Mucosa of descending colon (tissue), 3 donors: Measurements from ENCODE around the gene TMPRSS5. TPM values are rescaled to one million over a fixed set of nuclear protein-coding genes. Genes with fewer than 3 reads are reported as not detected.

Experiments used
- ATAC-seq: fragments of 200-7000 bp; cut with Tn5 transposase; one replicate; pipeline ENCODE4 v1.9.1; 2020; ENCODE audit warnings: mild to moderate bottlenecking, moderate library complexity
- DNase-seq, 3 donors: peaks; one replicate each; pipeline ENCODE4 v3.0.0-alpha.2; 2020
- H3K36me3 ChIP-seq: fragments of 200-600 bp; one replicate; pipeline ENCODE4 v1.8.0; 2021; ENCODE audit warnings: low read depth, mild to moderate bottlenecking
- H3K4me1 ChIP-seq: fragments of 200-600 bp; one replicate; pipeline ENCODE4 v1.8.0; 2021; ENCODE audit warnings: low read depth, mild to moderate bottlenecking
- H3K4me3 ChIP-seq: fragments of 200-600 bp; one replicate; pipeline ENCODE4 v1.8.0; 2021; ENCODE audit warnings: mild to moderate bottlenecking
- H3K9me3 ChIP-seq: fragments of 200-600 bp; one replicate; pipeline ENCODE4 v1.8.0; 2021; ENCODE audit warnings: mild to moderate bottlenecking
- CTCF ChIP-seq: fragments of 200-600 bp; IDR thresholded peaks from one replicate; pipeline ENCODE4 v1.8.0; 2022; ENCODE audit warnings: antibody characterized with exemption, mild to moderate bottlenecking
- intact Hi-C, 2 donors: fragments of 100-400 bp; cut with DNase I in 1 of 2; cut with micrococcal nuclease in 1 of 2; formaldehyde crosslinking; loops; one replicate each; pipeline versions ENCODE4 v1.11.0 to v1.11.1; 2022; cut with DNase I, micrococcal nuclease
- total RNA-seq, 3 donors: library from RNA; stranded (reverse); fragmentation: NEBNext Ultra II Directional in 2 of 3; extraction: Animal tissue kit (Norgen Biotek cat#: 25700) in 2 of 3; gene quantifications; one replicate each; pipeline versions ENCODE4 v1.2.1 to v1.2.4, GENCODE V29; 2021 to 2023
- donor health status: DM: no; HTN: no; CAD: no; lungs with moderate emphysema.
- donor health status: DM: no; HTN: no; CAD: no.
- donor health status: DM: no; HTN: yes; CAD: no.

The TMPRSS5 gene
- total RNA-seq, 3 donors from 2014 or later = 0.70 to 1.6 (median 0.81) TPM

- Histone ChIP-seq H3K9me3 (no peaks in the 10 kb centered on the region), H3K4me1 (no peaks in the 10 kb centered on the region), H3K4me3 (no peak overlapping the region), H3K36me3 (no peaks in the 10 kb centered on the region)
- intact Hi-C loops = no loop called here
- TF ChIP-seq CTCF = no peak
- ATAC-seq = no peak
- no peak for DNase-seq
Measured at GRCh38 chr11:113695207-113695606, 10.9 kb downstream of the TMPRSS5 start.

- no peaks in the 10 kb centered on the region for H3K4me1 ChIP-seq
- no peak for TF ChIP-seq CTCF
- intact Hi-C loops = no loop called here
- H3K9me3 ChIP-seq = no peaks in the 10 kb centered on the region
- no peaks in the 10 kb centered on the region for H3K36me3 ChIP-seq
- H3K4me3 ChIP-seq = no peak overlapping the region
- ATAC-seq (no peak), DNase-seq (no peak)
Measured at GRCh38 chr11:113694390-113694789, 11.7 kb downstream of the TMPRSS5 start.

- TF ChIP-seq CTCF = no peak
- DNase-seq (no peak), ATAC-seq (no peak)
- no peaks in the 10 kb centered on the region for H3K9me3 ChIP-seq
- H3K4me3 ChIP-seq = no peak overlapping the region
- H3K36me3 ChIP-seq = no peaks in the 10 kb centered on the region
- intact Hi-C loops = no loop called here
- no peaks in the 10 kb centered on the region for H3K4me1 ChIP-seq
Measured at GRCh38 chr11:113693030-113693429, 13.1 kb downstream of the TMPRSS5 start.

- TF ChIP-seq CTCF = no peak
- ATAC-seq (peak; percentile 98), DNase-seq (peak; percentile 63 to 84 (median 83))
- Histone ChIP-seq H3K4me1 (peaks cover 5% of the 10 kb centered on the region), H3K4me3 (no peak overlapping the region), H3K36me3 (no peaks in the 10 kb centered on the region), H3K9me3 (no peaks in the 10 kb centered on the region)
- intact Hi-C loops = no loop called here
Measured at GRCh38 chr11:113690619-113691569, 15.2 kb downstream of the TMPRSS5 start.

GRCh38 chr11:113689768-113690618 is 16.1 kb downstream of the TMPRSS5 start:
- ATAC-seq (no peak), DNase-seq (no peak)
- Histone ChIP-seq H3K4me1 (peaks cover 5% of the 10 kb centered on the region), H3K4me3 (no peak overlapping the region), H3K9me3 (no peaks in the 10 kb centered on the region), H3K36me3 (no peaks in the 10 kb centered on the region)
- TF ChIP-seq CTCF = no peak
- intact Hi-C loops = no loop called here
